ENCODE data around the gene SRM. TPM values are rescaled to one million over a fixed set of nuclear protein-coding genes. Genes with fewer than 3 reads are reported as not detected.

SRM gene
- total and polyA plus RNA-seq, 2 of the 4 experiments (the other 2 are of a cell fraction), result 23.1 to 160 TPM

- WGBS, 2 experiments (ENCODE audit: extremely low coverage in 2 of 2, insufficient read length in 1 of 2), result 91% methylated on average over 11 of the region's 22 CpGs; no CpG with 5 or more reads in 1 of the 2 experiments
- in situ Hi-C loops (cut with MboI; ENCODE audit: low sequenced_read_pairs) (no loop called here), intact Hi-C loops (cut with micrococcal nuclease) (no loop called here), dilution Hi-C loops (cut with HindIII; ENCODE audit: low sequenced_read_pairs, unreplicated experiment) (no loop called here)
- Histone ChIP-seq H3K14ac (replicated peaks; ENCODE audit: low read depth, low read length) (no peak overlapping the region), H3K23ac (ENCODE audit: low read depth, low read length) (no peak overlapping the region), H2AK9ac (replicated peaks; ENCODE audit: low read depth, low read length, poor library complexity) (no peak overlapping the region), H2BK5ac (ENCODE audit: low read depth, low read length, poor library complexity, severe bottlenecking) (no peak overlapping the region), H2AK5ac (ENCODE audit: low read depth, low read length) (no peak overlapping the region), H3K4me2 (ENCODE audit: low read depth, low read length) (no peak overlapping the region), H3K4me1 (ENCODE audit: control insufficient read depth, insufficient read depth, low read length) (peaks cover 4% of the 10 kb centered on the region; the same call in 1 of the 2 replicates), H3K27me3 (ENCODE audit: control insufficient read depth, insufficient read depth, low read length) (no peaks in the 10 kb centered on the region), H4K91ac (ENCODE audit: insufficient read depth, low read depth, low read length) (no peak overlapping the region), H2BK15ac (ENCODE audit: low read depth, low read length) (no peak overlapping the region), H3K79me1 (ENCODE audit: low read depth in 1 of 2, low read length in 2 of 2) (peaks cover 6 to 27% of the 10 kb centered on the region in 2 experiments; a peak in 3 of 4 replicates), H2AFZ (replicated peaks; ENCODE audit: low read length, poor library complexity) (no peak overlapping the region), H3K9me3 (ENCODE audit: control insufficient read depth, insufficient read depth, low read length) (no peaks in the 10 kb centered on the region), H4K8ac (ENCODE audit: low read depth in 2 of 2, low read length in 2 of 2) (no peak overlapping the region), H4K5ac (ENCODE audit: low read depth, low read length) (no peak overlapping the region), H3K4me3 (ENCODE audit: insufficient read depth, low read depth, low read length) (no peak overlapping the region), H3K27ac (ENCODE audit: insufficient read depth, low read length) (no peak overlapping the region), H2BK20ac (ENCODE audit: low read depth, low read length) (no peak overlapping the region), H3K4ac (ENCODE audit: low read depth, low read length) (no peak overlapping the region), H2BK120ac (ENCODE audit: low read depth, low read length) (no peak overlapping the region), H3K18ac (ENCODE audit: low read depth, low read length) (no peak overlapping the region), H3K9ac (ENCODE audit: low read depth, low read length) (no peak overlapping the region), H3K56ac (ENCODE audit: extremely low read depth, insufficient read depth, low read length) (no peak overlapping the region), H3K36me3 (ENCODE audit: control insufficient read depth, insufficient read depth, low read length) (peaks cover 15% of the 10 kb centered on the region), H4K20me1 (ENCODE audit: insufficient read depth, low read length) (peaks cover 24% of the 10 kb centered on the region), H3K9me1 (ENCODE audit: insufficient read depth, low read length) (0 out of 2 replicates have a peak, but pooled peaks cover 3% of the 10 kb centered on the region)
- ATAC-seq (ENCODE audit: low read depth), result no peak
- ChIA-PET CTCF (no interaction called here), POLR2A (ENCODE audit: unreplicated experiment) (no interaction called here)
- no peak for TF ChIP-seq MAFK (IDR thresholded peaks at IDR 0.05; ENCODE audit: low read depth, low read length)
- no peak for TF ChIP-seq BHLHE40 (IDR thresholded peaks at IDR 0.05; ENCODE audit: low read depth, low read length)
- TF ChIP-seq USF2 (IDR thresholded peaks at IDR 0.05; ENCODE audit: low read depth, low read length), result no peak
- no peak for TF ChIP-seq FOS (IDR thresholded peaks at IDR 0.05; ENCODE audit: low read depth, low read length)
- TF ChIP-seq MXI1 (IDR thresholded peaks at IDR 0.05; ENCODE audit: borderline replicate concordance, low read depth, low read length), result no peak
- no peak for TF ChIP-seq ELK1 (IDR thresholded peaks at IDR 0.05; ENCODE audit: borderline replicate concordance, low read depth, low read length)
- no peak for TF ChIP-seq NFE2L2 (IDR thresholded peaks at IDR 0.05; ENCODE audit: low read depth, low read length)
- no peak for TF ChIP-seq RAD21 (IDR thresholded peaks at IDR 0.05; ENCODE audit: low read length)
- no peak for TF ChIP-seq CEBPB (IDR thresholded peaks at IDR 0.05; ENCODE audit: low read depth, low read length)
- TF ChIP-seq CHD1 (IDR thresholded peaks at IDR 0.05; ENCODE audit: low read depth, low read length), result no peak
- TF ChIP-seq POLR2A (IDR thresholded peaks at IDR 0.05; ENCODE audit: low read depth, low read length), result no peak
- no peak for TF ChIP-seq SMC3 (IDR thresholded peaks at IDR 0.05; ENCODE audit: low read depth, low read length)
- no peak for TF ChIP-seq CTCF (conservative IDR thresholded peaks at IDR 0.05; ENCODE audit: low read depth, low read length)
- no peak for TF ChIP-seq RCOR1 (IDR thresholded peaks at IDR 0.05; ENCODE audit: insufficient replicate concordance, low read length)
- BruUV-seq (replicated peaks), result TSS peak; percentile 42
- no peak for DNase-seq
Measured at GRCh38 chr1:11054666-11055065, 5.2 kb downstream of the SRM start.

Measured in IMR-90 (cell line).